ENCODE measurements around the gene VAT1L. TPM values are rescaled to one million over a fixed set of nuclear protein-coding genes. Genes with fewer than 3 reads are reported as not detected.

The VAT1L gene
- total and polyA plus RNA-seq, 10 of the 15 experiments (the other 5 are each of a cell fraction or from before 2014, with no cell fraction given) = 0.06 to 0.18 (median 0.10) TPM; not detected in 5

DNA sequence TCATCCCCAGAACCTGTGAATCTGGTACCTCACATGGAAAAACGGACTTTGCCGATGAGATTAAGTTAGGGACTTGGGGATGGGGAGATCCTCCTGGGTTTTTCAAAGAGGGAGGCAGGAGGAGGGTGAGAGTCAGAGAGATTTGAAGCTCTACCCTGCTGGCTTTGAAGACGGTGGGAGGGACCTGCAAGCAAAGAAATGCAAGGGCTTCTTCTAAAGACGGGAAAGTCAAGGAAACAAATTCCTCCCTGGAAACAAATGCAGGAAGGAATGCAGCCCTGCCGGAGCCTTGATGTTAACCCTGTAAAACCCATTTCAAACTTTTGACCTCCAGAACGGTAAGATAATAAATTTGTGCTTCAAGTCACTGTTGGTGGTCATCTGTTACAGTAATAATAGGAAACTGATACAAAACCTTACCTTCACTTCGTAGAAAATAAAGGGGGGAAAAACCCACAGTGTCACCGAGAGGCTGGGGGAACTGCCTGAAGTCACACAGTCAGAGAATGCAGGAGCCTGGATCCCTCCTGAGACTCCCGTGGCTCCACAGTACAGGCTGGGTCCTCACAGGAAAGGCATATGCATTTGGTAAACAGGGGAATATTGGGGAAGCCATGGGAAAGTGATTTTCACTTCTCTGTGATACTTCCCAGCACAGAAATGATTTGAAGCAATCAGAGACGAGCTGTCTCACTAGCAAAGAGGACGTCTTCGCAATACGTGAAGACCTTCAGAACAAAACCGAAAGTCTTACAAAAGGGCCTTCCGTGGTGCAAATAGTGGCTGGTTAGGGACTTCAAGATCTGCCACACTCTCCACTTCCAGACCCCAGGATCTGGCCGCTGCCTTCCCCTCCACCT, 175.1 kb downstream of the VAT1L start:
- intact Hi-C loops (cut with micrococcal nuclease; ENCODE audit: unreplicated experiment) = loop anchor here (1.0 kb wide), 2 partner anchors 9 to 241 kb away; partner anchors contain the start of gene NUDT7
- BruUV-seq (replicated peaks) = no TSS peak
- DNase-seq (ENCODE audit: low read depth, low spot score) (peak; percentile 52), ATAC-seq (peak; percentile 90), FAIRE-seq (peak; percentile 92)
- ChIA-PET RAD21 (ENCODE audit: unreplicated experiment) (no interaction called here), POLR2A (no interaction called here), CTCF (interaction anchor here (1.2 to 1.7 kb wide), 2 partner anchors 10 to 11 kb away, joined by 4 to 8 read pairs; no protein-coding TSS in a partner anchor), SMC1A (ENCODE audit: uncharacterized antibody, unreplicated experiment) (interaction anchor here (1.1 kb wide), 1 partner anchor 40 kb away, joined by 3 read pairs; no protein-coding TSS in a partner anchor)
- Histone ChIP-seq H3K9me3 (replicated peaks; ENCODE audit: control insufficient read depth, insufficient read depth, low read length) (no peaks in the 10 kb centered on the region), H2AFZ (ENCODE audit: control insufficient read depth, low read depth, low read length) (peak overlapping the region; percentile 87), H3K36me3 (ENCODE audit: control insufficient read depth in 2 of 2, insufficient read depth in 2 of 2, low read length in 1 of 2) (no peaks in the 10 kb centered on the region), H3K4me3 (peak overlapping the region; percentile 46; the same call in 1 of the 2 replicates), H3K4me2 (ENCODE audit: control insufficient read depth, insufficient read depth) (peak overlapping the region; percentile 84), H3K4me1 (ENCODE audit: control insufficient read depth, insufficient read depth, low read length) (peaks cover 14% of the 10 kb centered on the region), H4K20me1 (ENCODE audit: control insufficient read depth, insufficient read depth) (no peaks in the 10 kb centered on the region), H3K9ac (ENCODE audit: control insufficient read depth, insufficient read depth, low read length) (peak overlapping the region; percentile 65), H3K27ac (ENCODE audit: control insufficient read depth, insufficient read depth) (peak overlapping the region; percentile 89), H3K27me3 (replicated peaks in 1 of 2; ENCODE audit: control insufficient read depth in 2 of 2, insufficient read depth in 2 of 2, low read length in 1 of 2) (no peaks in the 10 kb centered on the region), H3K79me2 (ENCODE audit: control insufficient read depth, insufficient read depth, low read length) (no peaks in the 10 kb centered on the region)
- 7% methylated on average over 16 of the region's 16 CpGs for WGBS (ENCODE audit: insufficient coverage, insufficient replicate concordance, low lambda C conversion rate, missing lambda C conversion rate)
- in situ Hi-C loops (cut with MboI) = no loop called here
- 0 out of 2 replicates have a peak, but pooled peaks have one; percentile 11 for TF ChIP-seq CBX5 (IDR thresholded peaks at IDR 0.05; ENCODE audit: low read depth)
- TF ChIP-seq TAF1 (IDR thresholded peaks at IDR 0.05; ENCODE audit: borderline replicate concordance, low read depth, low read length) = peak; percentile 38; the same call in 1 of the 2 replicates
- TF ChIP-seq, protein P1, sequence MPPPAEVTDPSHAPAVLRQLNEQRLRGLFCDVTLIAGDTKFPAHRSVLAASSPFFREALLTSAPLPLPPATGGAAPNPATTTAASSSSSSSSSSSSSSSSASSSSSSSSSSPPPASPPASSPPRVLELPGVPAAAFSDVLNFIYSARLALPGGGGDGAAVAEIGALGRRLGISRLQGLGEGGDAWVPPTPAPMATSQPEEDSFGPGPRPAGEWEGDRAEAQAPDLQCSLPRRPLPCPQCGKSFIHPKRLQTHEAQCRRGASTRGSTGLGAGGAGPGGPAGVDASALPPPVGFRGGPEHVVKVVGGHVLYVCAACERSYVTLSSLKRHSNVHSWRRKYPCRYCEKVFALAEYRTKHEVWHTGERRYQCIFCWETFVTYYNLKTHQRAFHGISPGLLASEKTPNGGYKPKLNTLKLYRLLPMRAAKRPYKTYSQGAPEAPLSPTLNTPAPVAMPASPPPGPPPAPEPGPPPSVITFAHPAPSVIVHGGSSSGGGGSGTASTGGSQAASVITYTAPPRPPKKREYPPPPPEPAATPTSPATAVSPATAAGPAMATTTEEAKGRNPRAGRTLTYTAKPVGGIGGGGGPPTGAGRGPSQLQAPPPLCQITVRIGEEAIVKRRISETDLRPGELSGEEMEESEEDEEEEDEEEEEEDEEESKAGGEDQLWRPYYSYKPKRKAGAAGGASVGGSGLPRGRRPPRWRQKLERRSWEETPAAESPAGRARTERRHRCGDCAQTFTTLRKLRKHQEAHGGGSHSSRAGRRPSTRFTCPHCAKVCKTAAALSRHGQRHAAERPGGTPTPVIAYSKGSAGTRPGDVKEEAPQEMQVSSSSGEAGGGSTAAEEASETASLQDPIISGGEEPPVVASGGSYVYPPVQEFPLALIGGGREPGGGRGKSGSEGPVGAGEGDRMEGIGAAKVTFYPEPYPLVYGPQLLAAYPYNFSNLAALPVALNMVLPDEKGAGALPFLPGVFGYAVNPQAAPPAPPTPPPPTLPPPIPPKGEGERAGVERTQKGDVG (CRISPR knock-in tag; IDR thresholded peaks at IDR 0.05) = no peak
- TF ChIP-seq, protein P2, sequence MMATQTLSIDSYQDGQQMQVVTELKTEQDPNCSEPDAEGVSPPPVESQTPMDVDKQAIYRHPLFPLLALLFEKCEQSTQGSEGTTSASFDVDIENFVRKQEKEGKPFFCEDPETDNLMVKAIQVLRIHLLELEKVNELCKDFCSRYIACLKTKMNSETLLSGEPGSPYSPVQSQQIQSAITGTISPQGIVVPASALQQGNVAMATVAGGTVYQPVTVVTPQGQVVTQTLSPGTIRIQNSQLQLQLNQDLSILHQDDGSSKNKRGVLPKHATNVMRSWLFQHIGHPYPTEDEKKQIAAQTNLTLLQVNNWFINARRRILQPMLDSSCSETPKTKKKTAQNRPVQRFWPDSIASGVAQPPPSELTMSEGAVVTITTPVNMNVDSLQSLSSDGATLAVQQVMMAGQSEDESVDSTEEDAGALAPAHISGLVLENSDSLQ (IDR thresholded peaks at IDR 0.05) = 0 out of 2 replicates have a peak, but pooled peaks have one; percentile 7
- TF ChIP-seq WRNIP1 (IDR thresholded peaks at IDR 0.05; ENCODE audit: borderline replicate concordance, low read depth, low read length) = 0 out of 2 replicates have a peak, but pooled peaks have one; percentile 81
- TF ChIP-seq, protein P3, sequence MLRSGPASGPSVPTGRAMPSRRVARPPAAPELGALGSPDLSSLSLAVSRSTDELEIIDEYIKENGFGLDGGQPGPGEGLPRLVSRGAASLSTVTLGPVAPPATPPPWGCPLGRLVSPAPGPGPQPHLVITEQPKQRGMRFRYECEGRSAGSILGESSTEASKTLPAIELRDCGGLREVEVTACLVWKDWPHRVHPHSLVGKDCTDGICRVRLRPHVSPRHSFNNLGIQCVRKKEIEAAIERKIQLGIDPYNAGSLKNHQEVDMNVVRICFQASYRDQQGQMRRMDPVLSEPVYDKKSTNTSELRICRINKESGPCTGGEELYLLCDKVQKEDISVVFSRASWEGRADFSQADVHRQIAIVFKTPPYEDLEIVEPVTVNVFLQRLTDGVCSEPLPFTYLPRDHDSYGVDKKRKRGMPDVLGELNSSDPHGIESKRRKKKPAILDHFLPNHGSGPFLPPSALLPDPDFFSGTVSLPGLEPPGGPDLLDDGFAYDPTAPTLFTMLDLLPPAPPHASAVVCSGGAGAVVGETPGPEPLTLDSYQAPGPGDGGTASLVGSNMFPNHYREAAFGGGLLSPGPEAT (IDR thresholded peaks at IDR 0.05; ENCODE audit: low read depth) = 0 out of 2 replicates have a peak, but pooled peaks have one; percentile 15
- TF ChIP-seq ZNF622 (IDR thresholded peaks at IDR 0.05) = no peak
- TF ChIP-seq, protein P4, sequence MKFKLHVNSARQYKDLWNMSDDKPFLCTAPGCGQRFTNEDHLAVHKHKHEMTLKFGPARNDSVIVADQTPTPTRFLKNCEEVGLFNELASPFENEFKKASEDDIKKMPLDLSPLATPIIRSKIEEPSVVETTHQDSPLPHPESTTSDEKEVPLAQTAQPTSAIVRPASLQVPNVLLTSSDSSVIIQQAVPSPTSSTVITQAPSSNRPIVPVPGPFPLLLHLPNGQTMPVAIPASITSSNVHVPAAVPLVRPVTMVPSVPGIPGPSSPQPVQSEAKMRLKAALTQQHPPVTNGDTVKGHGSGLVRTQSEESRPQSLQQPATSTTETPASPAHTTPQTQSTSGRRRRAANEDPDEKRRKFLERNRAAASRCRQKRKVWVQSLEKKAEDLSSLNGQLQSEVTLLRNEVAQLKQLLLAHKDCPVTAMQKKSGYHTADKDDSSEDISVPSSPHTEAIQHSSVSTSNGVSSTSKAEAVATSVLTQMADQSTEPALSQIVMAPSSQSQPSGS (IDR thresholded peaks at IDR 0.05; ENCODE audit: low read length) = peak; percentile 75
- TF ChIP-seq, protein P5, sequence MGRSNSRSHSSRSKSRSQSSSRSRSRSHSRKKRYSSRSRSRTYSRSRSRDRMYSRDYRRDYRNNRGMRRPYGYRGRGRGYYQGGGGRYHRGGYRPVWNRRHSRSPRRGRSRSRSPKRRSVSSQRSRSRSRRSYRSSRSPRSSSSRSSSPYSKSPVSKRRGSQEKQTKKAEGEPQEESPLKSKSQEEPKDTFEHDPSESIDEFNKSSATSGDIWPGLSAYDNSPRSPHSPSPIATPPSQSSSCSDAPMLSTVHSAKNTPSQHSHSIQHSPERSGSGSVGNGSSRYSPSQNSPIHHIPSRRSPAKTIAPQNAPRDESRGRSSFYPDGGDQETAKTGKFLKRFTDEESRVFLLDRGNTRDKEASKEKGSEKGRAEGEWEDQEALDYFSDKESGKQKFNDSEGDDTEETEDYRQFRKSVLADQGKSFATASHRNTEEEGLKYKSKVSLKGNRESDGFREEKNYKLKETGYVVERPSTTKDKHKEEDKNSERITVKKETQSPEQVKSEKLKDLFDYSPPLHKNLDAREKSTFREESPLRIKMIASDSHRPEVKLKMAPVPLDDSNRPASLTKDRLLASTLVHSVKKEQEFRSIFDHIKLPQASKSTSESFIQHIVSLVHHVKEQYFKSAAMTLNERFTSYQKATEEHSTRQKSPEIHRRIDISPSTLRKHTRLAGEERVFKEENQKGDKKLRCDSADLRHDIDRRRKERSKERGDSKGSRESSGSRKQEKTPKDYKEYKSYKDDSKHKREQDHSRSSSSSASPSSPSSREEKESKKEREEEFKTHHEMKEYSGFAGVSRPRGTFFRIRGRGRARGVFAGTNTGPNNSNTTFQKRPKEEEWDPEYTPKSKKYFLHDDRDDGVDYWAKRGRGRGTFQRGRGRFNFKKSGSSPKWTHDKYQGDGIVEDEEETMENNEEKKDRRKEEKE (IDR thresholded peaks at IDR 0.05) = no peak
- peak; percentile 49; the same call in 1 of the 2 replicates for TF ChIP-seq BCL11A (IDR thresholded peaks at IDR 0.05; ENCODE audit: low read depth, low read length)
